H9 (cell line): ENCODE measurements around the gene CASP14. TPM values are rescaled to one million over a fixed set of nuclear protein-coding genes. Genes with fewer than 3 reads are reported as not detected.

Experiments
- DNase-seq: peaks from one replicate; pipeline ENCODE4 v3.0.0-alpha.2; 2017
- H2AFZ ChIP-seq: one replicate; pipeline ENCODE4 v1.6.1; 2013; ENCODE audit warnings: mild to moderate bottlenecking, low read length, control low read depth, moderate library complexity
- H2AK5ac ChIP-seq: 2 replicates; pipeline ENCODE4 v1.6.1; 2013; ENCODE audit warnings: low read length, control low read depth, mixed read lengths; ENCODE audit not compliant: insufficient read length
- H2BK120ac ChIP-seq: one replicate; pipeline ENCODE4 v1.6.1; 2013; ENCODE audit warnings: low read depth, mild to moderate bottlenecking, low read length, control low read depth, inconsistent platforms; ENCODE audit not compliant: poor library complexity, severe bottlenecking
- H2BK12ac ChIP-seq: 2 replicates; pipeline ENCODE4 v1.6.1; 2013; ENCODE audit warnings: low read length, control low read depth, mixed read lengths, low read depth; ENCODE audit not compliant: insufficient read length
- H2BK15ac ChIP-seq: 2 replicates; pipeline ENCODE4 v1.6.1; 2013; ENCODE audit warnings: low read depth, low read length, control low read depth
- H2BK20ac ChIP-seq: one replicate; pipeline ENCODE4 v1.6.1; 2013; ENCODE audit warnings: low read depth, mild to moderate bottlenecking, low read length, control low read depth, inconsistent platforms; ENCODE audit not compliant: poor library complexity, severe bottlenecking
- H2BK5ac ChIP-seq: 2 replicates; pipeline ENCODE4 v1.6.1; 2013; ENCODE audit warnings: low read length, control low read depth, mixed read lengths; ENCODE audit not compliant: insufficient read length
- H3K14ac ChIP-seq: 2 replicates; pipeline ENCODE4 v1.6.1; 2013; ENCODE audit warnings: low read length, control low read depth; ENCODE audit not compliant: insufficient read depth
- H3K18ac ChIP-seq: 2 replicates; pipeline ENCODE4 v1.6.1; 2013; ENCODE audit warnings: low read depth, mild to moderate bottlenecking, mixed read lengths, low read length, control low read depth; ENCODE audit not compliant: insufficient read length
- H3K23ac ChIP-seq: 2 replicates; pipeline ENCODE4 v1.6.1; 2013; ENCODE audit warnings: low read length, control low read depth, mixed read lengths, low read depth; ENCODE audit not compliant: insufficient read length
- H3K23me2 ChIP-seq: 2 replicates; pipeline ENCODE4 v1.6.1; 2013; ENCODE audit warnings: low read depth, mild to moderate bottlenecking, mixed read lengths, low read length, control low read depth; ENCODE audit not compliant: insufficient read length, poor library complexity, severe bottlenecking
- H3K27ac ChIP-seq: 2 replicates; pipeline ENCODE4 v1.5.1; 2013; ENCODE audit warnings: low read length, control low read depth, mixed read lengths, low read depth; ENCODE audit not compliant: insufficient read length
- H3K27me3 ChIP-seq: 2 replicates; pipeline ENCODE4 v1.6.1; 2013; ENCODE audit warnings: low read length, control low read depth, inconsistent platforms; ENCODE audit not compliant: insufficient read depth
- H3K4ac ChIP-seq: 2 replicates; pipeline ENCODE4 v1.6.1; 2013; ENCODE audit warnings: low read depth, mild to moderate bottlenecking, control low read depth, inconsistent platforms, low read length, moderate library complexity
- H3K4me1 ChIP-seq: 2 replicates; pipeline ENCODE4 v1.6.1; 2013; ENCODE audit warnings: low read length, control low read depth, inconsistent platforms; ENCODE audit not compliant: insufficient read depth
- H3K4me2 ChIP-seq: 2 replicates; pipeline ENCODE4 v1.6.1; 2013; ENCODE audit warnings: low read length, control low read depth, mixed read lengths; ENCODE audit not compliant: insufficient read length, insufficient read depth
- H3K56ac ChIP-seq: 2 replicates; pipeline ENCODE4 v1.6.1; 2013; ENCODE audit warnings: low read depth, mild to moderate bottlenecking, mixed read lengths, low read length, control low read depth; ENCODE audit not compliant: insufficient read length
- H3K79me1 ChIP-seq: 2 replicates; pipeline ENCODE4 v1.6.1; 2013; ENCODE audit warnings: low read depth, mild to moderate bottlenecking, moderate library complexity, low read length, control low read depth, inconsistent platforms; ENCODE audit not compliant: insufficient read depth, poor library complexity, severe bottlenecking
- H3K79me2 ChIP-seq: 2 replicates; pipeline ENCODE4 v1.6.1; 2013; ENCODE audit warnings: low read length, control low read depth, inconsistent platforms; ENCODE audit not compliant: insufficient read depth
- H3K9ac ChIP-seq: 2 replicates; pipeline ENCODE4 v1.6.1; 2013; ENCODE audit warnings: low read length, control low read depth, mixed read lengths; ENCODE audit not compliant: insufficient read length; ENCODE audit errors: extremely low read depth
- H3K9me3 ChIP-seq: one replicate; pipeline ENCODE4 v1.6.1; 2013; ENCODE audit warnings: low read depth, low read length, inconsistent platforms; ENCODE audit not compliant: control insufficient read depth
- H3T11ph ChIP-seq: one replicate; pipeline ENCODE4 v1.6.1; 2013; ENCODE audit warnings: mild to moderate bottlenecking, low read length, control low read depth, inconsistent platforms
- H4K20me1 ChIP-seq: one replicate; pipeline ENCODE4 v1.6.1; 2013; ENCODE audit not compliant: control insufficient read depth, insufficient read length, insufficient read depth
- H4K5ac ChIP-seq: 2 replicates; pipeline ENCODE4 v1.6.1; 2013; ENCODE audit warnings: low read depth, mild to moderate bottlenecking, mixed read lengths, low read length, control low read depth; ENCODE audit not compliant: insufficient read length
- H4K8ac ChIP-seq: replicated peaks from 2 replicates; pipeline ENCODE4 v1.6.1; 2013; ENCODE audit warnings: low read length, control low read depth, mixed read lengths, low read depth; ENCODE audit not compliant: insufficient read length
- H4K91ac ChIP-seq: 2 replicates; pipeline ENCODE4 v1.6.1; 2013; ENCODE audit warnings: low read depth, mild to moderate bottlenecking, moderate library complexity, mixed read lengths, low read length, control low read depth; ENCODE audit not compliant: insufficient read length
- H3K27ac Mint-ChIP-seq, 3 experiments: 2 replicates in 2 of 3; 3 replicates in 1 of 3; pipeline ENCODE4 v1.8.0; 2020 to 2021; ENCODE audit warnings: mixed read lengths in 3 of 3, mild to moderate bottlenecking in 1 of 3, moderate library complexity in 1 of 3
- H3K27me3 Mint-ChIP-seq: 2 replicates; pipeline ENCODE4 v1.8.0; 2021; ENCODE audit warnings: low read depth, mild to moderate bottlenecking, moderate library complexity, mixed read lengths
- H3K36me3 Mint-ChIP-seq, 3 experiments: 2 replicates in 2 of 3; 3 replicates in 1 of 3; pipeline ENCODE4 v1.8.0; 2020 to 2021; ENCODE audit warnings: low read depth in 3 of 3, mixed read lengths in 3 of 3; ENCODE audit not compliant: insufficient read depth in 1 of 3
- H3K4me1 Mint-ChIP-seq, 2 experiments: 2 replicates each; pipeline ENCODE4 v1.8.0; 2020; ENCODE audit warnings: mixed read lengths in 2 of 2
- H3K4me3 Mint-ChIP-seq, 2 experiments: 2 replicates in 1 of 2; 3 replicates in 1 of 2; pipeline ENCODE4 v1.8.0; 2020 to 2021; ENCODE audit warnings: mild to moderate bottlenecking in 2 of 2, mixed read lengths in 2 of 2, moderate library complexity in 1 of 2
- H3K9me3 Mint-ChIP-seq, 2 experiments: 2 replicates in 1 of 2; 3 replicates in 1 of 2; pipeline ENCODE4 v1.8.0; 2020; ENCODE audit warnings: mild to moderate bottlenecking in 2 of 2, mixed read lengths in 2 of 2, moderate library complexity in 1 of 2
- CTCF ChIP-seq: fragments of 200-600 bp; sonication (generic); conservative IDR thresholded peaks from 3 replicates; pipeline ENCODE4 v1.8.0; 2021; ENCODE audit warnings: antibody characterized with exemption, mild to moderate bottlenecking
- WGBS: extraction: QIAGEN DNeasy Blood & Tissue Kit; methylation state at CpG from one replicate; pipeline ENCODE4 v1.1.7; 2013; ENCODE audit warnings: missing lambda C conversion rate, low lambda C conversion rate, mixed read lengths; ENCODE audit not compliant: insufficient read length; ENCODE audit errors: extremely low coverage; 5-methylcytosine and 5-hydroxymethylcytosine counted together
- total RNA-seq: library from RNA; stranded (reverse); gene quantifications from 2 replicates; pipeline ENCODE4 v1.2.1, GENCODE V29; 2021

Gene CASP14
- total RNA-seq, 1 experiment from 2014 or later: not detected

- H3K79me1 ChIP-seq: no peaks in the 10 kb centered on the region
- no peaks in the 10 kb centered on the region for H3K79me2 ChIP-seq
- no peak overlapping the region for H3K18ac ChIP-seq
- H3K9me3 Mint-ChIP-seq: peaks cover 0 to 62% of the 10 kb centered on the region in 2 experiments; a peak in 3 of 5 replicates
- H4K20me1 ChIP-seq: no peaks in the 10 kb centered on the region
- no peak for TF ChIP-seq CTCF
- H3K27me3 ChIP-seq: no peaks in the 10 kb centered on the region
- H2BK12ac ChIP-seq: no peak overlapping the region
- no peak overlapping the region for H2AK5ac ChIP-seq
- no peak overlapping the region for H3K14ac ChIP-seq
- H2BK20ac ChIP-seq: no peak overlapping the region
- H3K4me1 Mint-ChIP-seq: no peaks in the 10 kb centered on the region
- no peak overlapping the region for H2BK120ac ChIP-seq
- no peak overlapping the region for H3K9ac ChIP-seq
- WGBS: no CpG with 5 or more reads among the region's 4 CpGs
- no peaks in the 10 kb centered on the region for H3K23me2 ChIP-seq
- H3K9me3 ChIP-seq: no peaks in the 10 kb centered on the region
- no peak overlapping the region for H2BK5ac ChIP-seq
- H4K5ac ChIP-seq: no peak overlapping the region
- no peak overlapping the region for H3K27ac Mint-ChIP-seq
- no peak overlapping the region for H3K23ac ChIP-seq
- H3K4me1 ChIP-seq: peaks cover 2% of the 10 kb centered on the region
- no peak overlapping the region for H4K8ac ChIP-seq
- no peak for DNase-seq
- H3K4me2 ChIP-seq: no peak overlapping the region
- H3K4me3 Mint-ChIP-seq: no peak overlapping the region
- H2BK15ac ChIP-seq: no peak overlapping the region
- H3K56ac ChIP-seq: no peak overlapping the region
- no peak overlapping the region for H4K91ac ChIP-seq
- H3K4ac ChIP-seq: no peak overlapping the region
- H3T11ph ChIP-seq: no peak overlapping the region
- H2AFZ ChIP-seq: no peak overlapping the region
- peaks cover 0 to 24% (median 0%) of the 10 kb centered on the region in 3 experiments; a peak in 2 of 7 replicates for H3K36me3 Mint-ChIP-seq
- no peak overlapping the region for H3K27ac ChIP-seq
- peaks cover 8% of the 10 kb centered on the region for H3K27me3 Mint-ChIP-seq
Measured at GRCh38 chr19:15037586-15037985, 11.7 kb upstream of the CASP14 start.
